22Rv1 (cell line): ENCODE measurements around the gene SOST.

Experiments used
- H3K27ac ChIP-seq: fragments of 450-650 bp; 2 replicates; pipeline ENCODE4 v1.5.1; 2017
- CTCF ChIP-seq: fragments of 450-650 bp; IDR thresholded peaks from 2 replicates; pipeline ENCODE4 v1.5.1; 2017; ENCODE audit warnings: mild to moderate bottlenecking
- ZFX ChIP-seq: fragments of 450-650 bp; IDR thresholded peaks from 2 replicates; pipeline ENCODE4 v1.6.1; 2017; ENCODE audit warnings: antibody characterized with exemption, borderline replicate concordance

The SOST gene

GRCh38 chr17:43706235-43706634 is 52.4 kb downstream of the SOST start:
- no peak overlapping the region for H3K27ac ChIP-seq
- TF ChIP-seq CTCF (no peak), ZFX (no peak)
